Gastrocnemius medialis (tissue), 4 donors: ENCODE data around the gene USP17L21.
"Not testable (repeated sequence)": the region's sequence is repeated elsewhere in the genome, so short reads cannot be mapped to it uniquely, and the experiment has no call there.

Source experiments
- CTCF ChIP-seq, 5 experiments: fragments of 450-650 bp in 3 of 5; fragments of 200-600 bp in 2 of 5; sonication (generic) in 2 of 5; IDR thresholded peaks in 4 of 5; conservative IDR thresholded peaks in 1 of 5; 1 replicate in 4 of 5; 2 replicates in 1 of 5; pipeline ENCODE4 v1.5.1; 2016 to 2019; ENCODE audit warnings: antibody characterized with exemption in 5 of 5, mild to moderate bottlenecking in 3 of 5, moderate library complexity in 3 of 5
- POLR2A ChIP-seq, 2 donors: fragments of 450-650 bp; IDR thresholded peaks; one replicate each; pipeline ENCODE4 v1.6.1; 2017; ENCODE audit warnings: antibody characterized with exemption in 2 of 2, mild to moderate bottlenecking in 2 of 2, moderate library complexity in 2 of 2

GRCh38 chr4:9238461-9238860 lies 24.2 kb upstream of the USP17L21 start:
- TF ChIP-seq CTCF (IDR thresholded peaks at IDR 0.05 in 4 of 5, conservative IDR thresholded peaks at IDR 0.05 in 1 of 5); POLR2A (IDR thresholded peaks at IDR 0.05): not testable (repeated sequence)
